ENCODE results near the gene PLEKHG2. TPM values are rescaled to one million over a fixed set of nuclear protein-coding genes. Genes with fewer than 3 reads are reported as not detected.

Gene PLEKHG2
- total and polyA plus RNA-seq, 9 of the 15 experiments (the other 6 are each of a cell fraction or from before 2014, with no cell fraction given) = 0.98 to 45.7 (median 9.8) TPM

DNA sequence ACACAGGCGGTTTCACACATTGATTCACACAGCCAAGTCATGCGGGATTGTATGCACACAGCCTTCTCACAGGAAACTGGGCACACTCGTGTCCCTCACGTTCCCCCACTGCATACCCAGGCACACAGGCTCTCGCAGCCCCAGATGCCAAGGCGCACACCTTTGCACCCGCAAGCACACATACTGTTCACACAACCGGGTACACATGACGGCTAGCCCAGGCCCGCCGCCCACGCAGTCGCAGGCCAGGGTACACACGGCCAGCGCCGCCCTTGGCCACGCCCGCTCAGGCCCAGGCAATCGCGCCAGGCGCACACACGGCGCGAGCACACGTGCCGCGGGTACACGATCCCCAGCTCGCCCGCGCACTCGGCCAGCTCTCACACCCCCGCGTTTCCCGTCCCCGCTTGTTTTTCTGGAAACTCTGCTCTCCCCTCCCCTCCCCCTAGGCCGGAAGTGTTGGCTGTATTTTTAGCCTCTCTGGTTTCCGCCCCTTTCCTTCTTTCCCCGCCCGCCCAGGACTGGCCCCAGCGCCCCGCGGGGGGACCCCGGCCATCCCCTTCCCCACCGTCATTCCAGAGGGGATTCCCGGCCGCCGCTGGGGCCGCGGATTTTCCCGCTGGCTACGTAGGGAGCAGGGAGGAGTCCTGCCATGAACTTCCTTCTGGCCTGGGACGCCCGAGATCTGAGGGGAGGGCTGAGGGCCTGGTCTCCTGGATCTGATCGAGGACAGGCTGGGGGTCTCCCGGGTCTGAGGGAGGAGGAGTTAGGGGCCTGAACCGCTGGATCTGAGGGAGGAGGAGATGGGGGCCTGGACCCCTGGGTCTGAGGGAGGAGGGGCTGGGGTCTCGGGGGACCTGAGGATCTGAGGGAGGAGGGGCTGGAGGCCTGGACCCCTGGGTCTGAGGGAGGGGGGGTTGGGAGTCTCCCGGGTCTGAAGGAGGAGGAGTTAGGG is 9.8 kb upstream of the PLEKHG2 start (continued):
- TF ChIP-seq, protein P1, sequence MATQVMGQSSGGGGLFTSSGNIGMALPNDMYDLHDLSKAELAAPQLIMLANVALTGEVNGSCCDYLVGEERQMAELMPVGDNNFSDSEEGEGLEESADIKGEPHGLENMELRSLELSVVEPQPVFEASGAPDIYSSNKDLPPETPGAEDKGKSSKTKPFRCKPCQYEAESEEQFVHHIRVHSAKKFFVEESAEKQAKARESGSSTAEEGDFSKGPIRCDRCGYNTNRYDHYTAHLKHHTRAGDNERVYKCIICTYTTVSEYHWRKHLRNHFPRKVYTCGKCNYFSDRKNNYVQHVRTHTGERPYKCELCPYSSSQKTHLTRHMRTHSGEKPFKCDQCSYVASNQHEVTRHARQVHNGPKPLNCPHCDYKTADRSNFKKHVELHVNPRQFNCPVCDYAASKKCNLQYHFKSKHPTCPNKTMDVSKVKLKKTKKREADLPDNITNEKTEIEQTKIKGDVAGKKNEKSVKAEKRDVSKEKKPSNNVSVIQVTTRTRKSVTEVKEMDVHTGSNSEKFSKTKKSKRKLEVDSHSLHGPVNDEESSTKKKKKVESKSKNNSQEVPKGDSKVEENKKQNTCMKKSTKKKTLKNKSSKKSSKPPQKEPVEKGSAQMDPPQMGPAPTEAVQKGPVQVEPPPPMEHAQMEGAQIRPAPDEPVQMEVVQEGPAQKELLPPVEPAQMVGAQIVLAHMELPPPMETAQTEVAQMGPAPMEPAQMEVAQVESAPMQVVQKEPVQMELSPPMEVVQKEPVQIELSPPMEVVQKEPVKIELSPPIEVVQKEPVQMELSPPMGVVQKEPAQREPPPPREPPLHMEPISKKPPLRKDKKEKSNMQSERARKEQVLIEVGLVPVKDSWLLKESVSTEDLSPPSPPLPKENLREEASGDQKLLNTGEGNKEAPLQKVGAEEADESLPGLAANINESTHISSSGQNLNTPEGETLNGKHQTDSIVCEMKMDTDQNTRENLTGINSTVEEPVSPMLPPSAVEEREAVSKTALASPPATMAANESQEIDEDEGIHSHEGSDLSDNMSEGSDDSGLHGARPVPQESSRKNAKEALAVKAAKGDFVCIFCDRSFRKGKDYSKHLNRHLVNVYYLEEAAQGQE (IDR thresholded peaks at IDR 0.05; ENCODE audit: borderline replicate concordance) = peak; percentile 50; the same call in 1 of the 2 replicates
- TF ChIP-seq, protein P1 (CRISPR knock-in tag; IDR thresholded peaks at IDR 0.05; ENCODE audit: low read depth) = no peak; the same call in 1 of the 2 replicates
- TF ChIP-seq ZNF12 (CRISPR knock-in tag; IDR thresholded peaks at IDR 0.05) (no peak), ZZZ3 (IDR thresholded peaks at IDR 0.05) (no peak), ZNF232 (CRISPR knock-in tag; IDR thresholded peaks at IDR 0.05) (no peak; the same call in 1 of the 2 replicates), ZNF583 (CRISPR knock-in tag; IDR thresholded peaks at IDR 0.05) (no peak), ATF7 (IDR thresholded peaks at IDR 0.05) (peak; percentile 67; the same call in 1 of the 2 replicates), RBM17 (IDR thresholded peaks at IDR 0.05; ENCODE audit: borderline replicate concordance, low read depth, low read length) (no peak), HNRNPK (IDR thresholded peaks at IDR 0.05; ENCODE audit: low read depth, low read length, poor library complexity, severe bottlenecking) (no peak), SMARCC2 (IDR thresholded peaks at IDR 0.05; ENCODE audit: low read depth) (no peak), ZNF311 (CRISPR knock-in tag; IDR thresholded peaks at IDR 0.05) (no peak)
- TF ChIP-seq, protein P2, sequence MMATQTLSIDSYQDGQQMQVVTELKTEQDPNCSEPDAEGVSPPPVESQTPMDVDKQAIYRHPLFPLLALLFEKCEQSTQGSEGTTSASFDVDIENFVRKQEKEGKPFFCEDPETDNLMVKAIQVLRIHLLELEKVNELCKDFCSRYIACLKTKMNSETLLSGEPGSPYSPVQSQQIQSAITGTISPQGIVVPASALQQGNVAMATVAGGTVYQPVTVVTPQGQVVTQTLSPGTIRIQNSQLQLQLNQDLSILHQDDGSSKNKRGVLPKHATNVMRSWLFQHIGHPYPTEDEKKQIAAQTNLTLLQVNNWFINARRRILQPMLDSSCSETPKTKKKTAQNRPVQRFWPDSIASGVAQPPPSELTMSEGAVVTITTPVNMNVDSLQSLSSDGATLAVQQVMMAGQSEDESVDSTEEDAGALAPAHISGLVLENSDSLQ (IDR thresholded peaks at IDR 0.05) = no peak
- TF ChIP-seq, protein P3, sequence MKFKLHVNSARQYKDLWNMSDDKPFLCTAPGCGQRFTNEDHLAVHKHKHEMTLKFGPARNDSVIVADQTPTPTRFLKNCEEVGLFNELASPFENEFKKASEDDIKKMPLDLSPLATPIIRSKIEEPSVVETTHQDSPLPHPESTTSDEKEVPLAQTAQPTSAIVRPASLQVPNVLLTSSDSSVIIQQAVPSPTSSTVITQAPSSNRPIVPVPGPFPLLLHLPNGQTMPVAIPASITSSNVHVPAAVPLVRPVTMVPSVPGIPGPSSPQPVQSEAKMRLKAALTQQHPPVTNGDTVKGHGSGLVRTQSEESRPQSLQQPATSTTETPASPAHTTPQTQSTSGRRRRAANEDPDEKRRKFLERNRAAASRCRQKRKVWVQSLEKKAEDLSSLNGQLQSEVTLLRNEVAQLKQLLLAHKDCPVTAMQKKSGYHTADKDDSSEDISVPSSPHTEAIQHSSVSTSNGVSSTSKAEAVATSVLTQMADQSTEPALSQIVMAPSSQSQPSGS (CRISPR knock-in tag; IDR thresholded peaks at IDR 0.05) = no peak
